Measurements from ENCODE around the gene HOXB3. TPM values are rescaled to one million over a fixed set of nuclear protein-coding genes. Genes with fewer than 3 reads are reported as not detected.

HOXB3 gene
- total RNA-seq, 4 donors from 2014 or later, result 25.7 to 57.1 (median 34.9) TPM

GRCh38 chr17:48559122-48559839 is 30.8 kb downstream of the HOXB3 start:
- Histone ChIP-seq H3K27me3 (no peaks in the 10 kb centered on the region), H3K4me3 (no peak overlapping the region), H3K36me3 (no peaks in the 10 kb centered on the region), H3K27ac (peak overlapping the region; percentile 89 to 95 (median 94)), H3K4me1 (peaks cover 43 to 93% (median 74%) of the 10 kb centered on the region in 4 donors), H3K9me3 (no peaks in the 10 kb centered on the region)
- DNase-seq, result no peak
- 73 to 76% methylated on average over 8 to 16 of the region's 16 CpGs for WGBS, 2 donors (ENCODE audit: low coverage in 1 of 2)
- intact Hi-C loops (cut with DNase I; ENCODE audit: low total_unique reads) (no loop called here), in situ Hi-C loops (cut with MboI; ENCODE audit: low pct_ligation_motif_present in 1 of 4, low pct_unique_long_range_greater_than_20kb in 1 of 4, low sequenced_read_pairs in 3 of 4) (no loop called here)
- no peak for TF ChIP-seq EP300 (IDR thresholded peaks at IDR 0.05; ENCODE audit: low read depth)
- TF ChIP-seq POLR2AphosphoS5 (IDR thresholded peaks at IDR 0.05), result no peak
- TF ChIP-seq POLR2A (IDR thresholded peaks at IDR 0.05), result no peak
- no peak for TF ChIP-seq CTCF (IDR thresholded peaks at IDR 0.05)

- Histone ChIP-seq H3K4me3 (no peak overlapping the region), H3K27ac (peak overlapping the region; percentile 89 to 95 (median 94)), H3K36me3 (no peaks in the 10 kb centered on the region), H3K9me3 (no peaks in the 10 kb centered on the region), H3K27me3 (no peaks in the 10 kb centered on the region), H3K4me1 (peaks cover 45 to 92% (median 74%) of the 10 kb centered on the region in 4 donors)
- 72 to 86% methylated on average over 2 of the region's 2 CpGs for WGBS, 2 donors (ENCODE audit: low coverage in 1 of 2)
- intact Hi-C loops (cut with DNase I; ENCODE audit: low total_unique reads) (no loop called here), in situ Hi-C loops (cut with MboI; ENCODE audit: low pct_ligation_motif_present in 1 of 4, low pct_unique_long_range_greater_than_20kb in 1 of 4, low sequenced_read_pairs in 3 of 4) (no loop called here)
- no peak for TF ChIP-seq POLR2A (IDR thresholded peaks at IDR 0.05)
- DNase-seq, result no peak
Measured at GRCh38 chr17:48558831-48559121, 31.3 kb downstream of the HOXB3 start.

GRCh38 chr17:48558057-48558830 is 31.8 kb downstream of the HOXB3 start:
- DNase-seq, result no peak
- Histone ChIP-seq H3K27ac (peak overlapping the region; percentile 89 to 95 (median 94)), H3K27me3 (no peaks in the 10 kb centered on the region), H3K36me3 (no peaks in the 10 kb centered on the region), H3K4me3 (no peak overlapping the region), H3K9me3 (no peaks in the 10 kb centered on the region), H3K4me1 (peaks cover 49 to 92% (median 72%) of the 10 kb centered on the region in 4 donors)
- intact Hi-C loops (cut with DNase I; ENCODE audit: low total_unique reads), result no loop called here
- WGBS, 2 donors (ENCODE audit: low coverage in 1 of 2), result 79% methylated on average over 13 of the region's 13 CpGs; no CpG with 5 or more reads in 1 of the 2 donors
- TF ChIP-seq POLR2A (IDR thresholded peaks at IDR 0.05) (no peak), POLR2AphosphoS5 (IDR thresholded peaks at IDR 0.05) (no peak), CTCF (IDR thresholded peaks at IDR 0.05) (no peak), EP300 (IDR thresholded peaks at IDR 0.05; ENCODE audit: low read depth) (no peak)
- in situ Hi-C loops (cut with MboI; ENCODE audit: low pct_ligation_motif_present in 1 of 4, low pct_unique_long_range_greater_than_20kb in 1 of 4, low sequenced_read_pairs in 3 of 4), result no loop called here

GRCh38 chr17:48556576-48557401 is 33.3 kb downstream of the HOXB3 start:
- TF ChIP-seq POLR2A (IDR thresholded peaks at IDR 0.05) (no peak), CTCF (IDR thresholded peaks at IDR 0.05) (no peak), POLR2AphosphoS5 (IDR thresholded peaks at IDR 0.05) (peak in 2 of 3 donors; percentile 27 to 38), EP300 (IDR thresholded peaks at IDR 0.05; ENCODE audit: low read depth) (no peak)
- intact Hi-C loops (cut with DNase I; ENCODE audit: low total_unique reads) (no loop called here), in situ Hi-C loops (cut with MboI; ENCODE audit: low pct_ligation_motif_present in 1 of 4, low pct_unique_long_range_greater_than_20kb in 1 of 4, low sequenced_read_pairs in 3 of 4) (no loop called here)
- WGBS, 2 donors (ENCODE audit: low coverage in 1 of 2), result 25 to 29% methylated on average over 6 to 7 of the region's 7 CpGs
- no peak overlapping the region for H3K4me3 ChIP-seq
- no peaks in the 10 kb centered on the region for H3K36me3 ChIP-seq
- no peaks in the 10 kb centered on the region for H3K9me3 ChIP-seq
- peak overlapping the region; percentile 89 to 95 (median 94) for H3K27ac ChIP-seq
- DNase-seq, result no peak
- peaks cover 40 to 89% (median 69%) of the 10 kb centered on the region in 4 donors for H3K4me1 ChIP-seq
- H3K27me3 ChIP-seq, result no peaks in the 10 kb centered on the region

All from transverse colon (tissue), 4 donors.